Activated CD4-positive, alpha-beta memory T cell treated with anti-CD3 and anti-CD28 coated beads for 36 hours (primary cell): ENCODE data around the gene DNAH17. TPM values are rescaled to one million over a fixed set of nuclear protein-coding genes. Genes with fewer than 3 reads are reported as not detected.
A peak's percentile ranks its signal among the peaks of the same experiment; 100 is the strongest.

ENCODE experiments used
- CTCF ChIA-PET: fragments of 350-600 bp; sonication (Branson Sonifier 250); formaldehyde crosslinking; loops from one replicate; lab custom pipeline; 2021; ENCODE audit warnings: antibody characterized with exemption, inconsistent platforms; lab: Charles Lee
- POLR2A ChIA-PET: fragments of 350-600 bp; sonication (Branson Sonifier 250); formaldehyde crosslinking; loops from one replicate; lab custom pipeline; 2021; ENCODE audit warnings: antibody characterized with exemption; lab: Charles Lee
- DNase-seq: peaks from one replicate; pipeline ENCODE4 v3.0.0-alpha.2; 2020
- H3K27ac Mint-ChIP-seq: one replicate; pipeline ENCODE4 v1.8.0; 2021; ENCODE audit warnings: mixed read lengths
- H3K27me3 Mint-ChIP-seq: one replicate; pipeline ENCODE4 v1.8.0; 2021; ENCODE audit warnings: mixed read lengths
- H3K36me3 Mint-ChIP-seq: one replicate; pipeline ENCODE4 v1.8.0; 2021; ENCODE audit warnings: mixed read lengths
- H3K4me1 Mint-ChIP-seq: one replicate; pipeline ENCODE4 v1.8.0; 2021; ENCODE audit warnings: low read depth, mixed read lengths
- H3K4me3 Mint-ChIP-seq: one replicate; pipeline ENCODE4 v1.8.0; 2021; ENCODE audit warnings: mild to moderate bottlenecking, mixed read lengths
- H3K9me3 Mint-ChIP-seq: one replicate; pipeline ENCODE4 v1.8.0; 2021; ENCODE audit warnings: mixed read lengths
- intact Hi-C: fragments of 100-400 bp; cut with micrococcal nuclease; formaldehyde crosslinking; loops from one replicate; pipeline ENCODE4 v1.15.1; 2023
- total RNA-seq, 2 experiments: library from RNA; stranded (reverse); gene quantifications; one replicate each; pipeline ENCODE4 v1.2.3, GENCODE V29; 2021

Gene DNAH17
- total RNA-seq, 2 experiments from 2014 or later, result 0.21 to 0.29 TPM

DNA sequence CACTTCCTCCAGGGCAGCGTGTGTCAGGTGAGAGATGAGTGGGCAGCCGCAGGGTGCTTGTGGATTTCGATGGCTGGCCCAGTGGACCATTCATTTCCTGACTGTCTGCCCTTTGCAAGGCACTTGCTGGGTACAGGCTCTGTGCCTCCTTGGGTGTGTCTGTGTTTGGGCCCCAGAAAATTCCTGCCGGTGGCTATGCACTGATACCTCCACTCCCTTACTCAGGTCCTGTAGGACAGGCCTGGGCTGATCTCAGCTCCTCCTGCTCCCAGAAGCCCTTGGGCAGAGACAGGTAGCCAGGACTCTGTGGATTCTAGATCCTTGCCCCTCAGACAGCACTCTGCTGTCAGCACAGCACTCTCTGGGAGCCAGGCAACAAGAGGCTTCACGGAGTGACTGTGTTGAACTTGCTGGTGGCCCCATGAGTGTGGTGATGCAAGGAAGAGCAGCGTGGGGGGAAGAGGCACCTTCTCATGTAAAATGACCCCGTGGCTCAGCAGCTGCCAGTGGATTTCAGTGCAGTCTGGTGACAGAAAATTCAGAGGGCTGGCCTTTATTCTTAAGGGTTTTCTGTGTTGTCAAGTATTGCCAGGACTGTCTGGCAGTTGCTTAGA lies 169.7 kb downstream of the DNAH17 start:
- POLR2A ChIA-PET, result no interaction called here
- Mint-ChIP-seq H3K36me3 (peaks cover 51% of the 10 kb centered on the region), H3K27me3 (no peaks in the 10 kb centered on the region), H3K27ac (peak overlapping the region; percentile 85), H3K9me3 (no peaks in the 10 kb centered on the region), H3K4me3 (no peak overlapping the region), H3K4me1 (peaks cover 59% of the 10 kb centered on the region)
- CTCF ChIA-PET, result interaction anchor here (1.8 kb wide), 1 partner anchor 15 kb away, joined by 4 read pairs; no protein-coding TSS in a partner anchor
- intact Hi-C loops, result no loop called here
- no peak for DNase-seq

DNA sequence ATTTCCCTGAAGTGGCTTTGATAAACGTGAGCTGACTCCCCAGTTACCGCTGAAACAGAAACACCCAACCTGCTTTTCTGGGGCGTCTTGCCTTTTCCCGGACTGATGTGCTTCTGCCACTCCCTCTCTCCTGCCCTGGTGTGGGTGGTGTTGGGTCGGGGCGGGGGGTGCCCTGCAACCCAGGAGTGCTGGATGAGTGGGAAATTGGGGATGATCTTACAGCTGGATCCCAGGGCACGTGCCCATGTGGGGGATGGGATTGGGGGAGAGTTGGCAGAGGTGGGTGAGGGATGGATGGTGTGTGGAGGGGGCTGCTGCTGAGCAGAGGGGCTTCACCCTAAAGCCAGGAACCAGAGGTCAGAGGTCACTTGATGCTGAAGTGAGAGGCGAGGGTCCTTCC lies 170.3 kb downstream of the DNAH17 start:
- ChIA-PET POLR2A (no interaction called here), CTCF (no interaction called here)
- H3K36me3 Mint-ChIP-seq, result peaks cover 50% of the 10 kb centered on the region

DNA sequence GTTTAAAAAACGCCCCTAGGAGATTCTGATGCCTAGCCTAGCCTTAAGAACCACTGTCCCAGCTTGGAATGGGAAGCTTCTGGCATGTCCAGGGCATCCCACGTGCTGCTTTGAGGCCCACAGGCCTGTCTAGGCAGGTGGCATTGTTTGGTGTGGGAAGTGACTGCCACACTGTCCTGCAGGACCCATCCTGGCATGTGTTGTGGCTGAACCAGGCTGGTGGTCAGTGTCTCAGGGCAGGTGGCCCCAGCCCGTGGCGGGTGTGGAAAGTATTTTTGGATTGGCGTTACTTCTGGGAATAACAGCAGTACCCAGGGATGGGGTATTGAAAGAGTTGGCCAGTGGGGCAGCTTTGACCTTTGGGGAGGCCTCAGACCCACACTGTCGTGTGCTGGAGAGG lies 170.8 kb downstream of the DNAH17 start:
- peaks cover 53% of the 10 kb centered on the region for H3K36me3 Mint-ChIP-seq
- ChIA-PET POLR2A (no interaction called here), CTCF (no interaction called here)
- DNase-seq, result no peak
- H3K27ac Mint-ChIP-seq, result peak overlapping the region; percentile 85
- H3K27me3 Mint-ChIP-seq, result no peaks in the 10 kb centered on the region
- no peaks in the 10 kb centered on the region for H3K9me3 Mint-ChIP-seq
- H3K4me3 Mint-ChIP-seq, result no peak overlapping the region
- intact Hi-C loops, result no loop called here
- H3K4me1 Mint-ChIP-seq, result peaks cover 49% of the 10 kb centered on the region

More for the DNA sequence above, 170.3 kb downstream of the DNAH17 start:
- peak; percentile 22 for DNase-seq
- Mint-ChIP-seq H3K4me1 (peaks cover 53% of the 10 kb centered on the region), H3K27ac (peak overlapping the region; percentile 85), H3K27me3 (no peaks in the 10 kb centered on the region), H3K9me3 (no peaks in the 10 kb centered on the region), H3K4me3 (no peak overlapping the region)
- intact Hi-C loops, result no loop called here

DNA sequence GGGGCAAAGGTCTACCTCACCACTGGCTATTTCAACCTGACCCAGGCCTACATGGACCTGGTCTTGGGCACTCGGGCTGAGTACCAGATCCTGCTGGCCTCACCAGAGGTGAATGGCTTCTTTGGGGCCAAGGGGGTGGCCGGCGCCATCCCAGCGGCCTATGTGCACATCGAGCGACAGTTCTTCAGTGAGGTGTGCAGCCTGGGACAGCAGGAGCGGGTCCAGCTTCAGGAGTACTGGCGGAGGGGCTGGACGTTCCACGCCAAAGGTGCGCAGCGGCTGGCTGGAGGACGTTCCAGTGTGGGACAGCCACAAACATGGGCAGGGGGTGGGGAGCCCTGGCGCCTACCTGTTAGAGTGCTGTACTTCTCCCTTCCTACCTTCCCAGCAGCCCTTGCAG lies 173.4 kb downstream of the DNAH17 start:
- CTCF ChIA-PET, result no interaction called here

DNA sequence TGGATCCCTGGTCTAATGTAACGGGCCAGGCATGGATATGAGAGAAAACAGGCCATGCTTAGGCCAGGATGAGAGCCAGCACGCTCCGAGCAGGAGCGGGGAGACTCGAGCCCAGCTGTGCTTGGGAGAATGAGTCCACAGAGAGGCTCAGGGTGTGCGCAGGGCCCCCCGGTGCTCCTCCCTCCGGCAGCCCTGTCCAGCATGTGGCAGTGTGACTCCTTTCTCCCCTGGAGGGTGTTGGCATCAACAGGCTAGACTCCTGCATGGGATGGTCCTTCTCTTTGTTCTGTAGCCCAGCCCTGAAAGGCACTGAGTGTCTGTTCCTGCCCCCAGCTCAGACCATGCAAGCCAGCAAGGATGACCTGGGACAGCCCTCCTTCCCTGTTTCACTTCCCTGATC lies 175.3 kb downstream of the DNAH17 start:
- H3K27me3 Mint-ChIP-seq, result no peaks in the 10 kb centered on the region
- no peaks in the 10 kb centered on the region for H3K9me3 Mint-ChIP-seq
- peaks cover 71% of the 10 kb centered on the region for H3K36me3 Mint-ChIP-seq
- no peak overlapping the region for H3K4me3 Mint-ChIP-seq
- H3K4me1 Mint-ChIP-seq, result peaks cover 13% of the 10 kb centered on the region
- ChIA-PET CTCF (interaction anchor here (1.0 to 1.2 kb wide), 2 partner anchors 11 to 20 kb away, joined by 3 to 4 read pairs; no protein-coding TSS in a partner anchor), POLR2A (interaction anchor here (1.1 kb wide), 1 partner anchor 10 kb away, joined by 3 read pairs; no protein-coding TSS in a partner anchor)
- intact Hi-C loops, result no loop called here
- no peak overlapping the region for H3K27ac Mint-ChIP-seq
- DNase-seq, result no peak

More for the DNA sequence above, 173.4 kb downstream of the DNAH17 start:
- H3K4me3 Mint-ChIP-seq, result no peak overlapping the region
- peaks cover 63% of the 10 kb centered on the region for H3K36me3 Mint-ChIP-seq
- H3K27me3 Mint-ChIP-seq, result no peaks in the 10 kb centered on the region
- intact Hi-C loops, result no loop called here
- no peak overlapping the region for H3K27ac Mint-ChIP-seq
- peaks cover 32% of the 10 kb centered on the region for H3K4me1 Mint-ChIP-seq
- POLR2A ChIA-PET, result no interaction called here
- no peaks in the 10 kb centered on the region for H3K9me3 Mint-ChIP-seq
- no peak for DNase-seq

DNA sequence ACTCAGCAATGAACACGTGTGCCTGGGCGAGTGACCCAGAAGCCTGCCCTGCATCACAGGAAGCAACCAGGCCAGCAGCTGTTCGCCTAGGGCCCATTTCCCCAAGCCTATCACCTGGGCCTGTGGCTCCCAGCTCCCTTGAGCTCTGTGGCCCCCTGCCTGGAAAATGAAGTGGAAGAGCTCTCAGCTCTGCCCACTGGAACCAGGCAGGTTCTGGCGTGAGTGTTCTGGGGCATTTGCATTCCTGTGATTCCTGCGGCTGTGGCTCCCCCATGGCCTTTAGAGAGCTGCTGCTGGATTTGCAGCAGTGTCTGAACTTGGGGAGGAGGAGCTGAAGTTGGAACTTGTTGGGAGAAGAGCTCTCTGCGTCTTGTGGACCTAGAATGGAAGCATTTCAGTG lies 175.9 kb downstream of the DNAH17 start:
- CTCF ChIA-PET, result interaction anchor here (1.0 to 1.2 kb wide), 3 partner anchors 11 to 28 kb away, joined by 3 to 4 read pairs (median 3); no protein-coding TSS in a partner anchor
- H3K27ac Mint-ChIP-seq, result no peak overlapping the region
- H3K9me3 Mint-ChIP-seq, result no peaks in the 10 kb centered on the region
- peaks cover 6% of the 10 kb centered on the region for H3K4me1 Mint-ChIP-seq
- POLR2A ChIA-PET, result no interaction called here
- no peak overlapping the region for H3K4me3 Mint-ChIP-seq
- H3K27me3 Mint-ChIP-seq, result no peaks in the 10 kb centered on the region
- peaks cover 75% of the 10 kb centered on the region for H3K36me3 Mint-ChIP-seq
- no peak for DNase-seq
- intact Hi-C loops, result no loop called here

DNA sequence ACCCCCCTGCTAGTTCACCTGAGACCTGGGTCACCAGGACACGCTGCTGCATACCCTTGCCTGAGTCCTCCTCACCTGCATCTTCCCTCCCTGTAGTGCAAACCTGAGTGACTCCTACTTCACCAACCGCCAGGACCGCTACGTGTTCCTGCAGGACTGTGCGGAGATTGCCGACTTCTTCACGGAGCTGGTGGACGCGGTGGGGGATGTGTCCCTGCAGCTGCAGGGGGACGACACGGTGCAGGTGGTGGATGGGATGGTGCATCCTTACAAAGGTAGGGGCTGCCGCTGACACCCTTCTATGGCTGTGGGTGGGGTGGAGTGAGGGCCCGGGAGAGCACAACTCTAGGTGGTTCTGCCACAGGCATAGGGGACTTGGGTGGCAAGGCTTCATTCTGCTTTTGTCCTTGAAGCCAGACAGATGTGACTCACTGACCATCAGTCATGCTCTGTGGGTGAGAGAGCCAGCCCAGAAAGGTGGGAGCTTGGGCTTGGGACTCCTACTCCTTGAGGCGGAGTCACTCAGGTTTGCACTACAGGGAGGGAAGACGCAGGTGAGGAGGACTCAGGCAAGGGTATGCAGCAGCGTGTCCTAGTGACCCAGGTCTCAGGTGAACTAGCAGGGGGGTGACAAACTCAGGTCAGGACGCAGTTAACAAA lies 176.5 kb downstream of the DNAH17 start:
- intact Hi-C loops, result no loop called here
- POLR2A ChIA-PET, result no interaction called here
- Mint-ChIP-seq H3K4me1 (peaks cover 4% of the 10 kb centered on the region), H3K27ac (peak overlapping the region; percentile 51), H3K4me3 (no peak overlapping the region), H3K9me3 (no peaks in the 10 kb centered on the region), H3K36me3 (peaks cover 77% of the 10 kb centered on the region), H3K27me3 (no peaks in the 10 kb centered on the region)
- CTCF ChIA-PET, result interaction anchor here (1.2 kb wide), 2 partner anchors 10 to 28 kb away, joined by 3 to 4 read pairs; no protein-coding TSS in a partner anchor
- no peak for DNase-seq

DNA sequence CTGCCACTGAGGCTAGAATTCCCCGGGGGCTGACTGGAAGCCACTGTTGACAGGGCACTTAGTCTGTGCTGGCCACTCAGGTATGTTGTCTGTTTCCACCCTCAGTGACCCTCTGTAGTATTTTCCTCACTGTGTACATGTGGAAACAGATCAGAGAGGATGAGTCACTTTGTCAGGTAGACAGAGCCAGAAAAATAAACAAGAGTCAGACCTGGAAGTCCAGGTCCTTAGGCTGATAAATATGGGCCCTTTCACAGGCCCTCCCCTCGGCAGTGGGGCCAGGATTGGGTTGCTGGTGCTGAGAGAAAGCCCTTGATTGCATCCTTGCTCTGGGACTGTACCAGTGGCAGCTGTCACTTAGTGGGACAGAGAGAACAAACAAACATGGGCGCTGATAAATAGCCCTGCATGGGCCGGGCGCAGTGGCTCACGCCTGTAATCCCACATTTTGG lies 177.5 kb downstream of the DNAH17 start:
- no peak for DNase-seq
- no peaks in the 10 kb centered on the region for H3K9me3 Mint-ChIP-seq
- H3K27ac Mint-ChIP-seq, result no peak overlapping the region
- ChIA-PET POLR2A (no interaction called here), CTCF (interaction anchor here (1.2 kb wide), 1 partner anchor 27 kb away, joined by 3 read pairs; no protein-coding TSS in a partner anchor)
- H3K4me3 Mint-ChIP-seq, result no peak overlapping the region
- intact Hi-C loops, result no loop called here
- peaks cover 77% of the 10 kb centered on the region for H3K36me3 Mint-ChIP-seq
- no peaks in the 10 kb centered on the region for H3K4me1 Mint-ChIP-seq
- no peaks in the 10 kb centered on the region for H3K27me3 Mint-ChIP-seq

DNA sequence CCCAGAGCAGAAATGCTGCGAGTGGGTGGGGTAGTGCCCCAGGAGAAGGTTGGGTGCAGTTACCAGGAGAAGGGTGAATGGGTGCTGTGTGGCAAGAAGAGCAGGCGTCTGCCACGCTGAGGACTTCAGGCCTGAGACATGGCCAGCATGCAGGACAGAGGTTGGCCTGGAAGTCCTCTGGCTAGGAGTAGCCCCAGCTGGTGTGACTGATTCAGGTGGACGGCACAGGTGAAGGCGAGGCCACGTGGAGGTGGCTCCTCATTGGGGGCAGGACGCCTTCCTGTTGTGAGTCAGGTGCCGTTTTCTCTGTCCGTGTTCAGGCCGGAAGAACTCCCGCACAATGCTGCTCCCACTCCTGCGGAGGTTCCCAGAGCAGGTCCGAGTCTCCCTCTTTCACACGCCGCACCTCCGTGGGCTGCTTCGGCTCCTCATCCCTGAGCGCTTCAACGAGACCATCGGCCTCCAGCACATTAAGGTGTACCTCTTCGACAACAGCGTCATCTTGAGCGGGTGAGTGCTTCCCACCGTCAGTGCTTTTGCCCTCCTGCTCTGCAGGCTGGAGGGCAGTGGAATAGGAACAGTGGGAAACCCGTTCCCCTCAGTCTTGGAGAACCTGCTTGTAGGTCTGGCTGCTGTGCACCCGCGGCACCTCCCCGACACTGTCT lies 178.0 kb downstream of the DNAH17 start:
- Mint-ChIP-seq H3K9me3 (no peaks in the 10 kb centered on the region), H3K36me3 (peaks cover 76% of the 10 kb centered on the region), H3K27me3 (no peaks in the 10 kb centered on the region), H3K27ac (peak overlapping the region; percentile 8), H3K4me3 (no peak overlapping the region), H3K4me1 (no peaks in the 10 kb centered on the region)
- intact Hi-C loops, result no loop called here
- no peak for DNase-seq
- ChIA-PET POLR2A (no interaction called here), CTCF (interaction anchor here (1.8 kb wide), 1 partner anchor 23 kb away, joined by 4 read pairs; no protein-coding TSS in a partner anchor)

DNA sequence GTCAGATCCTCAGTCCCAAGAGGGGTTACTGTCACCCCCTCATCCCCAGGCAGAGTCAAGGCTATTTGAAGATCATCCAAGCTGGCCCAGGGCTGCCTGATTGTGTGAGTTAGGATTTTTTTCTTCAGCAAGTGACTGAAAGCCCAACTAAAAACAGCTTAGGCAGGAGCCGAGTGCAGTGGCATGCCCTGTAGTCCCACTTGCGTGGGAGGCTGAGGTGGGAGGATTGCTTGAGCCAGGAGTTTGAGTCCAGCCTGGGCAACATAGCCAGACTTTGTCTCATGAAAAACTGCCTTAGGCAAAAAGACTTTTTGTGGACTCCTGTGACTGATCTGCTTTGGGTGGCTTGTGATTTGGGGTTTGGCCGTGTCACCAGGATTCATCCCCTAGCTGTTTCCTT lies 178.8 kb downstream of the DNAH17 start:
- CTCF ChIA-PET, result interaction anchor here (1.8 kb wide), 1 partner anchor 24 kb away, joined by 4 read pairs; no protein-coding TSS in a partner anchor
- DNase-seq, result no peak
- H3K4me3 Mint-ChIP-seq, result no peak overlapping the region

DNA sequence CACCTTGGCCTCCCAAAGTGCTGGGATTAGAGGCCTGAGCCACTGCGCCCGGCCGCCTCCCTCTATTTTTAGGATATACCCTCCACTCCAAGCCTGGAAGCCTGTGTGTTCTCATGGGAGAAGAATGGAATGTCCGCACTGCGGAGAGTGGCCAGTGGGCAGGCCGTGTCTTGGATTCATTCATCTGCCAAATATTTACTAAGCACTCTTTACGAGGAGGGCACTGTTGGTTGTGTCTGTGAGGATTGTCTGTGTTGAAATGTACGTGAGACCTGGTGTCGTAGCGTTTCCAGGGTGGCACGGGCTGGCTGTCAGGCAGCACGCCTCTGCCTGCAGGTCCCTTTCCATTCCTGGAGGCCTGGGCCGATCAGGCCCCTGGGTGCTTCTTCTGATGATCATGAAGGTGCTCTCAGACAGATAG lies 179.5 kb downstream of the DNAH17 start:
- Mint-ChIP-seq H3K4me1 (peaks cover 5% of the 10 kb centered on the region), H3K4me3 (no peak overlapping the region), H3K36me3 (peaks cover 71% of the 10 kb centered on the region), H3K9me3 (no peaks in the 10 kb centered on the region), H3K27ac (no peak overlapping the region), H3K27me3 (no peaks in the 10 kb centered on the region)
- DNase-seq, result no peak
- intact Hi-C loops, result no loop called here
- ChIA-PET CTCF (interaction anchor here (1.8 kb wide), 1 partner anchor 24 kb away, joined by 4 read pairs; no protein-coding TSS in a partner anchor), POLR2A (no interaction called here)

More for the DNA sequence above, 178.8 kb downstream of the DNAH17 start:
- Mint-ChIP-seq H3K27ac (no peak overlapping the region), H3K9me3 (no peaks in the 10 kb centered on the region), H3K36me3 (peaks cover 73% of the 10 kb centered on the region), H3K4me1 (peaks cover 2% of the 10 kb centered on the region), H3K27me3 (no peaks in the 10 kb centered on the region)
- POLR2A ChIA-PET, result no interaction called here
- intact Hi-C loops, result no loop called here
